K562 (cell line): Measurements from ENCODE around the gene ADAM8.

Experiments
- CHD2 ChIP-seq: IDR thresholded peaks from 2 replicates; pipeline ENCODE4 v1.6.1; 2011; ENCODE audit warnings: low read depth, low read length
- CTCF ChIP-seq, 3 experiments: IDR thresholded peaks in 2 of 3; conservative IDR thresholded peaks in 1 of 3; 2 replicates each; pipeline ENCODE4 v1.5.1; 2011 to 2012; ENCODE audit warnings: low read length in 3 of 3, mild to moderate bottlenecking in 3 of 3, control low read depth in 2 of 3, improper control_type of control experiment in 1 of 3, inconsistent platforms in 1 of 3, low read depth in 1 of 3, mixed read lengths in 1 of 3, moderate library complexity in 1 of 3; ENCODE audit not compliant: insufficient read depth in 2 of 3
- MYC ChIP-seq, 2 experiments: fragments of 250-450 bp in 1 of 2; sonication (Bioruptor Pico) in 1 of 2; IDR thresholded peaks; 2 replicates each; pipeline versions ENCODE4 v1.5.1 to v1.6.1; 2012 to 2021; ENCODE audit warnings: low read depth in 2 of 2, borderline replicate concordance in 1 of 2, improper control_type of control experiment in 1 of 2, low read length in 1 of 2, mild to moderate bottlenecking in 1 of 2, moderate library complexity in 1 of 2
- ZSCAN29 ChIP-seq: fragments of 450-650 bp; IDR thresholded peaks from 2 replicates; pipeline ENCODE4 v1.6.1; 2017

- TF ChIP-seq CHD2 (no peak), ZSCAN29 (no peak), CTCF (IDR thresholded peaks at IDR 0.05 in 2 of 3, conservative IDR thresholded peaks at IDR 0.05 in 1 of 3; ENCODE audit: insufficient read depth in 2 of 3, low read depth in 1 of 3, low read length in 3 of 3) (no peak), MYC (IDR thresholded peaks at IDR 0.05; ENCODE audit: low read depth, low read length) (no peak), MYC (CRISPR knock-in tag; IDR thresholded peaks at IDR 0.05; ENCODE audit: borderline replicate concordance, low read depth) (no peak)
Observed at GRCh38 chr10:133266056-133266795, 10.4 kb downstream of the ADAM8 start.
